ENCODE results near the gene NDFIP1. TPM values are rescaled to one million over a fixed set of nuclear protein-coding genes. Genes with fewer than 3 reads are reported as not detected.
A peak's percentile ranks its signal among the peaks of the same experiment; 100 is the strongest.
"Not testable (repeated sequence)": the region's sequence is repeated elsewhere in the genome, so short reads cannot be mapped to it uniquely, and the experiment has no call there.

NDFIP1 gene
- total RNA-seq, 2 experiments from 2014 or later, result 65.2 to 70.2 TPM

GRCh38 chr5:142151436-142152383 is 43.1 kb downstream of the NDFIP1 start:
- ChIA-PET CTCF (interaction anchor here (0.6 to 1.8 kb wide), 7 partner anchors 9 to 547 kb away, joined by 3 to 4 read pairs (median 3); partner anchors contain the start of gene SPRY4), POLR2A (interaction anchor here (0.5 kb wide), 1 partner anchor 160 kb away, joined by 3 read pairs; no protein-coding TSS in a partner anchor)
- DNase-seq, result peak; percentile 77
- H3K4me1 Mint-ChIP-seq, result peaks cover 3% of the 10 kb centered on the region
- H3K9me3 Mint-ChIP-seq, result no peaks in the 10 kb centered on the region
- no peaks in the 10 kb centered on the region for H3K27me3 Mint-ChIP-seq
- peaks cover 28% of the 10 kb centered on the region for H3K36me3 Mint-ChIP-seq (ENCODE audit: low read depth)
- H3K4me3 Mint-ChIP-seq, result no peak overlapping the region
- H3K27ac Mint-ChIP-seq, result no peak overlapping the region

- ChIA-PET CTCF (interaction anchor here (0.6 to 1.6 kb wide), 5 partner anchors 9 to 546 kb away, joined by 3 to 4 read pairs (median 3); partner anchors contain the start of gene SPRY4), POLR2A (no interaction called here)
- Mint-ChIP-seq H3K9me3 (no peaks in the 10 kb centered on the region), H3K4me3 (no peak overlapping the region), H3K27ac (no peak overlapping the region), H3K27me3 (no peaks in the 10 kb centered on the region), H3K36me3 (ENCODE audit: low read depth) (peaks cover 22% of the 10 kb centered on the region), H3K4me1 (peaks cover 3% of the 10 kb centered on the region)
- no peak for DNase-seq
These were observed 43.8 kb downstream of the NDFIP1 start for GRCh38 chr5:142152384-142152732.

- POLR2A ChIA-PET, result no interaction called here
- Mint-ChIP-seq H3K27ac (no peak overlapping the region), H3K4me3 (no peak overlapping the region)
These were observed 45.3 kb downstream of the NDFIP1 start for GRCh38 chr5:142153674-142154448.

GRCh38 chr5:142154449-142154841 is 45.9 kb downstream of the NDFIP1 start:
- H3K4me1 Mint-ChIP-seq, H3K27me3 Mint-ChIP-seq, CTCF ChIA-PET, H3K4me3 Mint-ChIP-seq, H3K9me3 Mint-ChIP-seq, DNase-seq, H3K27ac Mint-ChIP-seq, POLR2A ChIA-PET: not testable (repeated sequence)
- H3K36me3 Mint-ChIP-seq (ENCODE audit: low read depth), result peaks cover 13% of the 10 kb centered on the region

More at GRCh38 chr5:142153674-142154448, 45.3 kb downstream of the NDFIP1 start:
- Mint-ChIP-seq H3K27me3 (no peaks in the 10 kb centered on the region), H3K9me3 (no peaks in the 10 kb centered on the region), H3K4me1 (peaks cover 3% of the 10 kb centered on the region), H3K36me3 (ENCODE audit: low read depth) (peaks cover 14% of the 10 kb centered on the region)
- no peak for DNase-seq
- CTCF ChIA-PET, result no interaction called here

GRCh38 chr5:142156839-142157463 is 48.4 kb downstream of the NDFIP1 start:
- Mint-ChIP-seq H3K9me3 (no peaks in the 10 kb centered on the region), H3K27ac (no peak overlapping the region), H3K36me3 (ENCODE audit: low read depth) (peaks cover 8% of the 10 kb centered on the region), H3K4me3 (no peak overlapping the region), H3K27me3 (no peaks in the 10 kb centered on the region), H3K4me1 (peaks cover 2% of the 10 kb centered on the region)
- POLR2A ChIA-PET, result no interaction called here
- CTCF ChIA-PET, result no interaction called here
- no peak for DNase-seq

- DNase-seq, result no peak
- CTCF ChIA-PET, result no interaction called here
- Mint-ChIP-seq H3K27ac (no peak overlapping the region), H3K27me3 (no peaks in the 10 kb centered on the region), H3K9me3 (no peaks in the 10 kb centered on the region), H3K4me1 (peaks cover 2% of the 10 kb centered on the region), H3K36me3 (ENCODE audit: low read depth) (no peaks in the 10 kb centered on the region), H3K4me3 (no peak overlapping the region)
- POLR2A ChIA-PET, result no interaction called here
These were observed 50.8 kb downstream of the NDFIP1 start for GRCh38 chr5:142159354-142159753.

- Mint-ChIP-seq H3K27ac (no peak overlapping the region), H3K4me1 (no peaks in the 10 kb centered on the region), H3K9me3 (no peaks in the 10 kb centered on the region), H3K36me3 (ENCODE audit: low read depth) (no peaks in the 10 kb centered on the region), H3K27me3 (no peaks in the 10 kb centered on the region), H3K4me3 (no peak overlapping the region)
- ChIA-PET CTCF (interaction anchor here (1.2 kb wide), 1 partner anchor 205 kb away, joined by 3 read pairs; no protein-coding TSS in a partner anchor), POLR2A (no interaction called here)
- DNase-seq, result no peak
These were observed 55.7 kb downstream of the NDFIP1 start for GRCh38 chr5:142164315-142164714.

- no peak for DNase-seq
- Mint-ChIP-seq H3K27me3 (no peaks in the 10 kb centered on the region), H3K4me3 (no peak overlapping the region), H3K4me1 (no peaks in the 10 kb centered on the region), H3K9me3 (no peaks in the 10 kb centered on the region), H3K27ac (no peak overlapping the region), H3K36me3 (ENCODE audit: low read depth) (no peaks in the 10 kb centered on the region)
- CTCF ChIA-PET, result interaction anchor here (0.5 to 2.1 kb wide), 4 partner anchors 8 to 344 kb away, joined by 3 to 5 read pairs (median 3); no protein-coding TSS in a partner anchor
- POLR2A ChIA-PET, result no interaction called here
These were observed 58.2 kb downstream of the NDFIP1 start for GRCh38 chr5:142166754-142167153.

- no peak for DNase-seq
- Mint-ChIP-seq H3K36me3 (ENCODE audit: low read depth) (no peaks in the 10 kb centered on the region), H3K9me3 (no peaks in the 10 kb centered on the region), H3K4me3 (no peak overlapping the region), H3K27me3 (no peaks in the 10 kb centered on the region), H3K4me1 (no peaks in the 10 kb centered on the region), H3K27ac (no peak overlapping the region)
- ChIA-PET POLR2A (no interaction called here), CTCF (interaction anchor here (0.5 to 1.4 kb wide), 4 partner anchors 9 to 343 kb away, joined by 3 to 5 read pairs (median 3); no protein-coding TSS in a partner anchor)
These were observed 58.9 kb downstream of the NDFIP1 start for GRCh38 chr5:142167458-142167857.

- DNase-seq, result no peak
- no peaks in the 10 kb centered on the region for H3K27me3 Mint-ChIP-seq
- no peaks in the 10 kb centered on the region for H3K9me3 Mint-ChIP-seq
- H3K4me3 Mint-ChIP-seq, result no peak overlapping the region
- H3K4me1 Mint-ChIP-seq, result no peaks in the 10 kb centered on the region
- no peak overlapping the region for H3K27ac Mint-ChIP-seq
- H3K36me3 Mint-ChIP-seq (ENCODE audit: low read depth), result no peaks in the 10 kb centered on the region
- ChIA-PET CTCF (no interaction called here), POLR2A (no interaction called here)
These were observed 59.8 kb downstream of the NDFIP1 start for GRCh38 chr5:142168365-142168764.

- no peaks in the 10 kb centered on the region for H3K9me3 Mint-ChIP-seq
- H3K4me1 Mint-ChIP-seq, result no peaks in the 10 kb centered on the region
- ChIA-PET POLR2A (no interaction called here), CTCF (interaction anchor here (0.6 to 1.0 kb wide), 3 partner anchors 15 to 285 kb away, joined by 3 to 4 read pairs (median 3); no protein-coding TSS in a partner anchor)
- no peak for DNase-seq
- H3K4me3 Mint-ChIP-seq, result no peak overlapping the region
- H3K27ac Mint-ChIP-seq, result no peak overlapping the region
- H3K36me3 Mint-ChIP-seq (ENCODE audit: low read depth), result no peaks in the 10 kb centered on the region
- H3K27me3 Mint-ChIP-seq, result no peaks in the 10 kb centered on the region
These were observed 61.8 kb downstream of the NDFIP1 start for GRCh38 chr5:142170254-142170953.

GRCh38 chr5:142171270-142171669 is 62.7 kb downstream of the NDFIP1 start:
- no peak for DNase-seq
- ChIA-PET CTCF (interaction anchor here (0.8 kb wide), 1 partner anchor 14 kb away, joined by 3 read pairs; no protein-coding TSS in a partner anchor), POLR2A (no interaction called here)
- Mint-ChIP-seq H3K4me1 (no peaks in the 10 kb centered on the region), H3K36me3 (ENCODE audit: low read depth) (no peaks in the 10 kb centered on the region), H3K4me3 (no peak overlapping the region), H3K9me3 (no peaks in the 10 kb centered on the region), H3K27me3 (no peaks in the 10 kb centered on the region), H3K27ac (no peak overlapping the region)

All from activated CD4-positive, alpha-beta T cell treated with anti-CD3 and anti-CD28 coated beads, Interleukin-2, amount 10 ng/mL, durations not matched to agents 7 days and 5 days (primary cell).